Stimulated activated CD4-positive, alpha-beta T cell treated with anti-CD3 and anti-CD28 coated beads, Interleukin-12 subunit alpha, Interleukin-12 subunit beta, amount 100 ng/mL, for 48 hours (primary cell): ENCODE results near the gene KATNA1.
"Not testable (repeated sequence)": the region's sequence is repeated elsewhere in the genome, so short reads cannot be mapped to it uniquely, and the experiment has no call there.

Experiments used
- DNase-seq, 3 donors: peaks; one replicate each; pipeline ENCODE4 v3.0.0-alpha.2; 2020; ENCODE audit warnings: low read depth in 2 of 3, low spot score in 1 of 3

KATNA1 gene

GRCh38 chr6:149648148-149649145 is at the start of gene KATNA1:
Gene KATNA1 (minus strand): TSS chr6:149648714. CDS start chr6:149638547, 10,167 bp downstream.
- DNase-seq, result peak; percentile 80 to 87 (median 81)

- DNase-seq, result no peak
Observed at GRCh38 chr6:149698175-149698574, 49.7 kb upstream of the KATNA1 start.

GRCh38 chr6:149696901-149697300 is 48.4 kb upstream of the KATNA1 start:
- no peak for DNase-seq

GRCh38 chr6:149694921-149695320 is 46.4 kb upstream of the KATNA1 start:
- no peak for DNase-seq

GRCh38 chr6:149691201-149691600 is 42.7 kb upstream of the KATNA1 start:
- no peak for DNase-seq

- DNase-seq, result no peak
Observed at GRCh38 chr6:149686230-149686629, 37.7 kb upstream of the KATNA1 start.

GRCh38 chr6:149683256-149683859 is 34.8 kb upstream of the KATNA1 start:
- no peak for DNase-seq

GRCh38 chr6:149681845-149682244 is 33.3 kb upstream of the KATNA1 start:
- DNase-seq, result not testable (repeated sequence)

- DNase-seq, result no peak
Observed at GRCh38 chr6:149681209-149681608, 32.7 kb upstream of the KATNA1 start.

- no peak for DNase-seq
Observed at GRCh38 chr6:149680503-149680902, 32.0 kb upstream of the KATNA1 start.

GRCh38 chr6:149672265-149672664 is 23.8 kb upstream of the KATNA1 start:
- DNase-seq, result not testable (repeated sequence)

- no peak for DNase-seq
Observed at GRCh38 chr6:149660028-149660427, 11.5 kb upstream of the KATNA1 start.

- no peak for DNase-seq
Observed at GRCh38 chr6:149657441-149657840, 8.9 kb upstream of the KATNA1 start.

GRCh38 chr6:149651056-149651455 is 2.5 kb upstream of the KATNA1 start:
- no peak for DNase-seq

- DNase-seq, result no peak
Observed at GRCh38 chr6:149646599-149646998, 1.9 kb downstream of the KATNA1 start.

GRCh38 chr6:149642829-149643580 is 5.5 kb downstream of the KATNA1 start:
- no peak for DNase-seq

- no peak for DNase-seq
Observed at GRCh38 chr6:149636124-149636523, 12.4 kb downstream of the KATNA1 start.

GRCh38 chr6:149634315-149634714 is 14.2 kb downstream of the KATNA1 start:
- no peak for DNase-seq

GRCh38 chr6:149628875-149629510 is 19.5 kb downstream of the KATNA1 start:
- DNase-seq, result no peak

GRCh38 chr6:149627672-149628071 is 20.8 kb downstream of the KATNA1 start:
- no peak for DNase-seq

GRCh38 chr6:149615805-149616204 is 32.7 kb downstream of the KATNA1 start:
- no peak for DNase-seq
